Fibroblast of the aortic adventitia (primary cell): ENCODE results near the gene PDE6B. TPM values are rescaled to one million over a fixed set of nuclear protein-coding genes. Genes with fewer than 3 reads are reported as not detected.

Source experiments
- DNase-seq: peaks from one replicate; pipeline ENCODE4 v3.0.0-alpha.2; 2010; ENCODE audit warnings: low read depth
- H3K4me3 ChIP-seq: 2 replicates; pipeline ENCODE4 v1.5.1; 2011; ENCODE audit warnings: low read depth, mild to moderate bottlenecking, control low read depth, low read length, moderate library complexity
- CTCF ChIP-seq: IDR thresholded peaks from 2 replicates; pipeline ENCODE4 v1.5.1; 2011; ENCODE audit warnings: mild to moderate bottlenecking, low read length, control low read depth, inconsistent platforms; ENCODE audit not compliant: insufficient read depth
- total RNA-seq: library from RNA; depleted of rRNA; stranded (reverse); fragments of >200 nt; gene quantifications from 2 replicates; pipeline ENCODE4 v1.2.3, GENCODE V29; 2012; ENCODE audit warnings: low replicate concordance

The PDE6B gene
- total RNA-seq, 1 donor, result not detected

GRCh38 chr4:658681-659667, 33.6 kb downstream of the PDE6B start:
- no peak for TF ChIP-seq CTCF
- DNase-seq, result no peak
- no peak overlapping the region for H3K4me3 ChIP-seq

GRCh38 chr4:659851-660250, 34.5 kb downstream of the PDE6B start:
- DNase-seq, result no peak
- TF ChIP-seq CTCF, result no peak
- H3K4me3 ChIP-seq, result no peak overlapping the region

GRCh38 chr4:660401-660800, 35.0 kb downstream of the PDE6B start:
- no peak for DNase-seq
- TF ChIP-seq CTCF, result no peak

DNA sequence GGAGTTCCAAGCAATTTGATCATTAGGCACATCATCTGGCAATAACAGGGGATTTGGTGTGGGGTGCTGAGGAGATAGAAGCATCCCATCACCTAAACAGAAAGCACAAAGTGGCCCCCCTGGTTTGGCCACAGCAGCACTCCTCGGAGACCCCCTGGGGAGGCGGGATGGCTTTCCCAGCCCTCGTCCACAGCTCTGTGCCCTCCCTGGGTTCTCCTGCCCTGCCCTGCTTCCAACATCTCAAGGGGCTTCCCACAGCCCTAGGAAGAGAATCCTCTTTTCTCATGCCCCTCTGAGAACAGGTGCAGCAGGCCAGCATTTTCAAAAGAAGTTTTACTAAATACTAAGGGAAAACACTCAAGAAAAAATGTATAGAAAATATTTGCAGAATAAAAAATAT, 35.9 kb downstream of the PDE6B start:
- TF ChIP-seq CTCF, result no peak
- no peak overlapping the region for H3K4me3 ChIP-seq
- no peak for DNase-seq

More at GRCh38 chr4:660401-660800, 35.0 kb downstream of the PDE6B start:
- no peak overlapping the region for H3K4me3 ChIP-seq

- DNase-seq, result no peak
- no peak overlapping the region for H3K4me3 ChIP-seq
- no peak for TF ChIP-seq CTCF
Measured at GRCh38 chr4:661881-662761, 36.7 kb downstream of the PDE6B start.

- no peak for DNase-seq
- H3K4me3 ChIP-seq, result no peak overlapping the region
- no peak for TF ChIP-seq CTCF
Measured at GRCh38 chr4:663046-663437, 37.7 kb downstream of the PDE6B start.
